WTC11 (cell line): ENCODE data around the gene NDUFS1. TPM values are rescaled to one million over a fixed set of nuclear protein-coding genes. Genes with fewer than 3 reads are reported as not detected.

Experiments
- ATAC-seq: fragments of 200-7000 bp; cut with Tn5 transposase; 2 replicates; pipeline ENCODE4 v1.10.0; 2021; ENCODE audit warnings: mild to moderate bottlenecking, moderate library complexity
- Bru-seq: library from RNA; stranded (reverse); fragments of 400-500 nt; gene quantifications from one replicate; lab custom pipeline; 2021; lab: Mats Ljungman, UMichigan
- CTCF ChIA-PET: fragments of 300-600 bp; sonication (Branson Sonifier 250); formaldehyde crosslinking; loops from one replicate; lab custom pipeline; 2021; ENCODE audit warnings: antibody characterized with exemption; lab: Charles Lee
- POLR2A ChIA-PET: fragments of 350-600 bp; sonication (Branson Sonifier 250); formaldehyde crosslinking; loops from one replicate; lab custom pipeline; 2021; ENCODE audit warnings: antibody characterized with exemption; lab: Charles Lee
- DNase-seq: peaks from one replicate; pipeline ENCODE4 v3.0.0; 2021; ENCODE audit warnings: low spot score
- H3K27ac Mint-ChIP-seq: 2 replicates; pipeline ENCODE4 v1.8.0; 2021; ENCODE audit warnings: mixed read lengths
- H3K27me3 Mint-ChIP-seq: 2 replicates; pipeline ENCODE4 v1.8.0; 2021; ENCODE audit warnings: low read depth, mild to moderate bottlenecking, moderate library complexity, mixed read lengths
- H3K36me3 Mint-ChIP-seq: 2 replicates; pipeline ENCODE4 v1.8.0; 2021; ENCODE audit warnings: mixed read lengths
- H3K4me1 Mint-ChIP-seq: 2 replicates; pipeline ENCODE4 v1.8.0; 2022; ENCODE audit warnings: mixed read lengths
- H3K4me3 Mint-ChIP-seq: 2 replicates; pipeline ENCODE4 v1.8.0; 2021; ENCODE audit warnings: mild to moderate bottlenecking, moderate library complexity, mixed read lengths
- H3K9me3 Mint-ChIP-seq: 2 replicates; pipeline ENCODE4 v1.8.0; 2021; ENCODE audit warnings: mixed read lengths
- ESRRA ChIP-seq: sonication (generic); formaldehyde crosslinking; IDR thresholded peaks from 2 replicates; pipeline ENCODE4 v1.8.1; 2022; ENCODE audit warnings: mild to moderate bottlenecking, missing genetic modification reagents, borderline replicate concordance
- FOXK1 ChIP-seq: sonication (generic); formaldehyde crosslinking; IDR thresholded peaks from 2 replicates; pipeline ENCODE4 v1.8.0; 2022; ENCODE audit warnings: mild to moderate bottlenecking, moderate library complexity, missing genetic modification reagents
- KAT7 ChIP-seq: sonication (generic); formaldehyde crosslinking; IDR thresholded peaks from 2 replicates; pipeline ENCODE4 v1.8.1; 2023; ENCODE audit warnings: missing genetic modification reagents, mild to moderate bottlenecking, borderline replicate concordance
- NR1H2 ChIP-seq: sonication (generic); formaldehyde crosslinking; IDR thresholded peaks from 2 replicates; pipeline ENCODE4 v1.9.0; 2021; ENCODE audit warnings: mild to moderate bottlenecking, moderate library complexity, missing genetic modification reagents
- NR2C2 ChIP-seq: sonication (generic); formaldehyde crosslinking; IDR thresholded peaks from 2 replicates; pipeline ENCODE4 v1.8.0; 2022; ENCODE audit warnings: mild to moderate bottlenecking, missing genetic modification reagents
- SMAD3 ChIP-seq: sonication (generic); formaldehyde crosslinking; IDR thresholded peaks from 2 replicates; pipeline ENCODE4 v1.8.0; 2022; ENCODE audit warnings: missing genetic modification reagents, mild to moderate bottlenecking, borderline replicate concordance
- SP1 ChIP-seq: sonication (generic); formaldehyde crosslinking; conservative IDR thresholded peaks from 2 replicates; pipeline ENCODE4 v1.8.1; 2022; ENCODE audit warnings: missing genetic modification reagents
- TEAD1 ChIP-seq: sonication (generic); formaldehyde crosslinking; IDR thresholded peaks from 2 replicates; pipeline ENCODE4 v1.8.0; 2022; ENCODE audit warnings: mild to moderate bottlenecking, missing genetic modification reagents
- long read RNA-seq, 3 experiments: library from RNA in 1 of 3; library from capped mRNA in 1 of 3; library from polyadenylated mRNA in 1 of 3; unstranded in 2 of 3; stranded (forward) in 1 of 3; transcript quantifications; one replicate each; pipeline ENCODE4 v2.0.0, GENCODE V29; 2021
- total RNA-seq: library from RNA; stranded (reverse); gene quantifications from 3 replicates; pipeline ENCODE4 v1.2.3, GENCODE V29; 2021
- TF ChIP-seq, protein P1 (sequence below): sonication (generic); formaldehyde crosslinking; IDR thresholded peaks from 2 replicates; pipeline ENCODE4 v1.8.1; 2022; ENCODE audit warnings: low read depth, missing genetic modification reagents, borderline replicate concordance
- TF ChIP-seq, protein P2 (sequence below): sonication (generic); formaldehyde crosslinking; conservative IDR thresholded peaks from 2 replicates; pipeline ENCODE4 v1.8.1; 2022; ENCODE audit warnings: mild to moderate bottlenecking, missing genetic modification reagents
- TF ChIP-seq, protein P3 (sequence below): sonication (generic); formaldehyde crosslinking; IDR thresholded peaks from 2 replicates; pipeline ENCODE4 v1.8.1; 2022; ENCODE audit warnings: mild to moderate bottlenecking, moderate library complexity, missing genetic modification reagents
- TF ChIP-seq, protein P4 (sequence below): sonication (generic); formaldehyde crosslinking; IDR thresholded peaks from 2 replicates; pipeline ENCODE4 v1.8.0; 2022; ENCODE audit warnings: mild to moderate bottlenecking, missing genetic modification reagents
- TF ChIP-seq, protein P5 (sequence below): sonication (generic); formaldehyde crosslinking; IDR thresholded peaks from 2 replicates; pipeline ENCODE4 v1.8.0; 2022; ENCODE audit warnings: missing genetic modification reagents
- TF ChIP-seq, protein P6 (sequence below): sonication (generic); formaldehyde crosslinking; IDR thresholded peaks from 2 replicates; pipeline ENCODE4 v1.8.1; 2023; ENCODE audit warnings: mild to moderate bottlenecking, missing genetic modification reagents, moderate library complexity
- TF ChIP-seq, protein P7 (sequence below): fragments of 250-450 bp; sonication (Bioruptor Pico); IDR thresholded peaks from 2 replicates; pipeline ENCODE4 v1.9.0; 2021; ENCODE audit warnings: mild to moderate bottlenecking
- TF ChIP-seq, protein P8 (sequence below): sonication (generic); formaldehyde crosslinking; IDR thresholded peaks from 2 replicates; pipeline ENCODE4 v1.8.0; 2023; ENCODE audit warnings: missing genetic modification reagents, mild to moderate bottlenecking, borderline replicate concordance
- TF ChIP-seq, protein P9 (sequence below): sonication (generic); formaldehyde crosslinking; IDR thresholded peaks from 2 replicates; pipeline ENCODE4 v1.8.1; 2022; ENCODE audit warnings: low read depth, mild to moderate bottlenecking, moderate library complexity, missing genetic modification reagents, borderline replicate concordance

NDUFS1 gene
- total RNA-seq, result 95.6 to 106 TPM (median 98.9 TPM) in 3 replicates
- Bru-seq, nascent RNA, result percentile 86 among the genes with signal in this experiment
- long read RNA-seq, experiment 1, full-length matches to known transcripts, result 250 of 310 reads
- long read RNA-seq, experiment 1, partial matches to known transcripts, result 32 of 310 reads
- long read RNA-seq, experiment 1, other reads (novel, unspliced or antisense), result 28 of 310 reads
- long read RNA-seq, experiment 2, full-length matches to known transcripts, result 37 of 99 reads
- long read RNA-seq, experiment 2, partial matches to known transcripts, result 27 of 99 reads
- long read RNA-seq, experiment 2, other reads (novel, unspliced or antisense), result 35 of 99 reads
- long read RNA-seq, experiment 3, full-length matches to known transcripts, result 155 of 202 reads
- long read RNA-seq, experiment 3, partial matches to known transcripts, result 31 of 202 reads
- long read RNA-seq, experiment 3, other reads (novel, unspliced or antisense), result 16 of 202 reads

DNA sequence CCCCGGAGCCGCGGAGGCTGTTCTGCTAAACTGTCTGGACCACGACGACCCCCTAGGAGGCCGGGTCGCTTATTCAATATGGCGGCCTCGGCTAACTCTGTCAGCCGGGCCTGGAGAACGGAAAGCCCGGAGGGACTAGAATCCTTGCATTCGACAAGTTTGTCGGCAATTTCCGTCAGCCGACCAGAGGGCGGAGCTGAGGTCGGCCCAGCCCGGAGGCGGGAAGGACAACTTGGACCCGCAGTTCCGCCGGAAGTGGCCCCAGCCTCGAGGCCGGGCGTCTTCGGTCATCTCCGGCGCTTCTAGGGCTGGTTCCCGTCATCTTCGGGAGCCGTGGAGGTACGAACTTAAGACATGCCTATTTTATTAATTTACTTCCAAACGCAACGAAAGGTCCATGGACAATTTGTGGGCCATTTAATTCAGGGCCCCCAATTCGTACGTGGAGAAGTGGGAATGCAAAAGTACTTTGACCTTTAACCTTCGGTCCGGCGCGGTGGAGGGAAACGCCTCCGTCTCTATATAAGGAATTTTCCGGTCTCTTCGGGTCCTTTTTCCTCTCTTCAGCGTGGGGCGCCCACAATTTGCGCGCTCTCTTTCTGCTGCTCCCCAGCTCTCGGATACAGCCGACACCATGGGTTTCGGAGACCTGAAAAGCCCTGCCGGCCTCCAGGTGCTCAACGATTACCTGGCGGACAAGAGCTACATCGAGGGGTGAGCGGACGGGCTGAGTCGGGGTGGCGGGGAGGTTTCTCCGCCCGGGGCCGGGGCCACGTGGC is at the start of gene NDUFS1, which contains the start of gene EEF1B2:
Gene NDUFS1 (minus strand): TSS at position 99 of the 779 bp plus-strand sequence. CDS start 5,766 bp downstream, outside the sequence.
Gene EEF1B2 (plus strand): TSS at position 550 of the 779 bp plus-strand sequence. CDS start 85 bp downstream, at position 635.
- DNase-seq (peak; percentile 98), ATAC-seq (peak; percentile 94)
- H3K27ac Mint-ChIP-seq, result peak within 1 kb of the TSS; percentile 98
- CTCF ChIA-PET, result interaction anchor here (0.5 to 1.9 kb wide), 4 partner anchors 115 to 233 kb away, joined by 3 to 6 read pairs (median 4); partner anchors contain the start of gene ZDBF2
- peaks cover 41% of the 10 kb centered on the region for H3K36me3 Mint-ChIP-seq
- H3K4me3 Mint-ChIP-seq, result peak within 1 kb of the TSS; percentile 98
- peaks cover 38% of the 10 kb centered on the region for H3K4me1 Mint-ChIP-seq
- POLR2A ChIA-PET, result interaction anchor here (0.5 to 1.0 kb wide), 6 partner anchors 61 to 116 kb away, joined by 3 to 4 read pairs (median 3); no protein-coding TSS in a partner anchor
- no peaks in the 10 kb centered on the region for H3K9me3 Mint-ChIP-seq
- no peaks in the 10 kb centered on the region for H3K27me3 Mint-ChIP-seq
- TF ChIP-seq, protein P1, sequence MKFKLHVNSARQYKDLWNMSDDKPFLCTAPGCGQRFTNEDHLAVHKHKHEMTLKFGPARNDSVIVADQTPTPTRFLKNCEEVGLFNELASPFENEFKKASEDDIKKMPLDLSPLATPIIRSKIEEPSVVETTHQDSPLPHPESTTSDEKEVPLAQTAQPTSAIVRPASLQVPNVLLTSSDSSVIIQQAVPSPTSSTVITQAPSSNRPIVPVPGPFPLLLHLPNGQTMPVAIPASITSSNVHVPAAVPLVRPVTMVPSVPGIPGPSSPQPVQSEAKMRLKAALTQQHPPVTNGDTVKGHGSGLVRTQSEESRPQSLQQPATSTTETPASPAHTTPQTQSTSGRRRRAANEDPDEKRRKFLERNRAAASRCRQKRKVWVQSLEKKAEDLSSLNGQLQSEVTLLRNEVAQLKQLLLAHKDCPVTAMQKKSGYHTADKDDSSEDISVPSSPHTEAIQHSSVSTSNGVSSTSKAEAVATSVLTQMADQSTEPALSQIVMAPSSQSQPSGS (CRISPR knock-in tag), result no peak
- TF ChIP-seq, protein P2, sequence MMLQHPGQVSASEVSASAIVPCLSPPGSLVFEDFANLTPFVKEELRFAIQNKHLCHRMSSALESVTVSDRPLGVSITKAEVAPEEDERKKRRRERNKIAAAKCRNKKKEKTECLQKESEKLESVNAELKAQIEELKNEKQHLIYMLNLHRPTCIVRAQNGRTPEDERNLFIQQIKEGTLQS (CRISPR knock-in tag), result no peak
- TF ChIP-seq SP1, result peak; percentile 56; the same call in 1 of the 2 replicates
- TF ChIP-seq, protein P3, sequence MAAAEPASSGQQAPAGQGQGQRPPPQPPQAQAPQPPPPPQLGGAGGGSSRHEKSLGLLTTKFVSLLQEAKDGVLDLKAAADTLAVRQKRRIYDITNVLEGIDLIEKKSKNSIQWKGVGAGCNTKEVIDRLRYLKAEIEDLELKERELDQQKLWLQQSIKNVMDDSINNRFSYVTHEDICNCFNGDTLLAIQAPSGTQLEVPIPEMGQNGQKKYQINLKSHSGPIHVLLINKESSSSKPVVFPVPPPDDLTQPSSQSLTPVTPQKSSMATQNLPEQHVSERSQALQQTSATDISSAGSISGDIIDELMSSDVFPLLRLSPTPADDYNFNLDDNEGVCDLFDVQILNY (CRISPR knock-in tag), result peak; percentile 94
- peak; percentile 79 for TF ChIP-seq FOXK1 (CRISPR knock-in tag)
- TF ChIP-seq, protein P4, sequence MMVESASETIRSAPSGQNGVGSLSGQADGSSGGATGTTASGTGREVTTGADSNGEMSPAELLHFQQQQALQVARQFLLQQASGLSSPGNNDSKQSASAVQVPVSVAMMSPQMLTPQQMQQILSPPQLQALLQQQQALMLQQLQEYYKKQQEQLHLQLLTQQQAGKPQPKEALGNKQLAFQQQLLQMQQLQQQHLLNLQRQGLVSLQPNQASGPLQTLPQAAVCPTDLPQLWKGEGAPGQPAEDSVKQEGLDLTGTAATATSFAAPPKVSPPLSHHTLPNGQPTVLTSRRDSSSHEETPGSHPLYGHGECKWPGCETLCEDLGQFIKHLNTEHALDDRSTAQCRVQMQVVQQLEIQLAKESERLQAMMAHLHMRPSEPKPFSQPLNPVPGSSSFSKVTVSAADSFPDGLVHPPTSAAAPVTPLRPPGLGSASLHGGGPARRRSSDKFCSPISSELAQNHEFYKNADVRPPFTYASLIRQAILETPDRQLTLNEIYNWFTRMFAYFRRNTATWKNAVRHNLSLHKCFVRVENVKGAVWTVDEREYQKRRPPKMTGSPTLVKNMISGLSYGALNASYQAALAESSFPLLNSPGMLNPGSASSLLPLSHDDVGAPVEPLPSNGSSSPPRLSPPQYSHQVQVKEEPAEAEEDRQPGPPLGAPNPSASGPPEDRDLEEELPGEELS (CRISPR knock-in tag), result 0 out of 2 replicates have a peak, but pooled peaks have one; percentile 25
- TF ChIP-seq TEAD1 (CRISPR knock-in tag), result peak; percentile 44; the same call in 1 of the 2 replicates
- TF ChIP-seq, protein P5, sequence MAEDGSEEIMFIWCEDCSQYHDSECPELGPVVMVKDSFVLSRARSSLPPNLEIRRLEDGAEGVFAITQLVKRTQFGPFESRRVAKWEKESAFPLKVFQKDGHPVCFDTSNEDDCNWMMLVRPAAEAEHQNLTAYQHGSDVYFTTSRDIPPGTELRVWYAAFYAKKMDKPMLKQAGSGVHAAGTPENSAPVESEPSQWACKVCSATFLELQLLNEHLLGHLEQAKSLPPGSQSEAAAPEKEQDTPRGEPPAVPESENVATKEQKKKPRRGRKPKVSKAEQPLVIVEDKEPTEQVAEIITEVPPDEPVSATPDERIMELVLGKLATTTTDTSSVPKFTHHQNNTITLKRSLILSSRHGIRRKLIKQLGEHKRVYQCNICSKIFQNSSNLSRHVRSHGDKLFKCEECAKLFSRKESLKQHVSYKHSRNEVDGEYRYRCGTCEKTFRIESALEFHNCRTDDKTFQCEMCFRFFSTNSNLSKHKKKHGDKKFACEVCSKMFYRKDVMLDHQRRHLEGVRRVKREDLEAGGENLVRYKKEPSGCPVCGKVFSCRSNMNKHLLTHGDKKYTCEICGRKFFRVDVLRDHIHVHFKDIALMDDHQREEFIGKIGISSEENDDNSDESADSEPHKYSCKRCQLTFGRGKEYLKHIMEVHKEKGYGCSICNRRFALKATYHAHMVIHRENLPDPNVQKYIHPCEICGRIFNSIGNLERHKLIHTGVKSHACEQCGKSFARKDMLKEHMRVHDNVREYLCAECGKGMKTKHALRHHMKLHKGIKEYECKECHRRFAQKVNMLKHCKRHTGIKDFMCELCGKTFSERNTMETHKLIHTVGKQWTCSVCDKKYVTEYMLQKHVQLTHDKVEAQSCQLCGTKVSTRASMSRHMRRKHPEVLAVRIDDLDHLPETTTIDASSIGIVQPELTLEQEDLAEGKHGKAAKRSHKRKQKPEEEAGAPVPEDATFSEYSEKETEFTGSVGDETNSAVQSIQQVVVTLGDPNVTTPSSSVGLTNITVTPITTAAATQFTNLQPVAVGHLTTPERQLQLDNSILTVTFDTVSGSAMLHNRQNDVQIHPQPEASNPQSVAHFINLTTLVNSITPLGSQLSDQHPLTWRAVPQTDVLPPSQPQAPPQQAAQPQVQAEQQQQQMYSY (CRISPR knock-in tag), result no peak
- 0 out of 2 replicates have a peak, but pooled peaks have one; percentile 83 for TF ChIP-seq KAT7 (CRISPR knock-in tag)
- TF ChIP-seq NR1H2, result no peak
- TF ChIP-seq, protein P6, sequence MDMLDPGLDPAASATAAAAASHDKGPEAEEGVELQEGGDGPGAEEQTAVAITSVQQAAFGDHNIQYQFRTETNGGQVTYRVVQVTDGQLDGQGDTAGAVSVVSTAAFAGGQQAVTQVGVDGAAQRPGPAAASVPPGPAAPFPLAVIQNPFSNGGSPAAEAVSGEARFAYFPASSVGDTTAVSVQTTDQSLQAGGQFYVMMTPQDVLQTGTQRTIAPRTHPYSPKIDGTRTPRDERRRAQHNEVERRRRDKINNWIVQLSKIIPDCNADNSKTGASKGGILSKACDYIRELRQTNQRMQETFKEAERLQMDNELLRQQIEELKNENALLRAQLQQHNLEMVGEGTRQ (CRISPR knock-in tag), result peak; percentile 56
- 0 out of 2 replicates have a peak, but pooled peaks have one; percentile 43 for TF ChIP-seq SMAD3 (CRISPR knock-in tag)
- TF ChIP-seq NR2C2 (CRISPR knock-in tag), result peak; percentile 82
- TF ChIP-seq, protein P7, sequence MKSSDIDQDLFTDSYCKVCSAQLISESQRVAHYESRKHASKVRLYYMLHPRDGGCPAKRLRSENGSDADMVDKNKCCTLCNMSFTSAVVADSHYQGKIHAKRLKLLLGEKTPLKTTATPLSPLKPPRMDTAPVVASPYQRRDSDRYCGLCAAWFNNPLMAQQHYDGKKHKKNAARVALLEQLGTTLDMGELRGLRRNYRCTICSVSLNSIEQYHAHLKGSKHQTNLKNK (CRISPR knock-in tag), result no peak
- TF ChIP-seq ESRRA (CRISPR knock-in tag), result 0 out of 2 replicates have a peak, but pooled peaks have one; percentile 32
- TF ChIP-seq, protein P8, sequence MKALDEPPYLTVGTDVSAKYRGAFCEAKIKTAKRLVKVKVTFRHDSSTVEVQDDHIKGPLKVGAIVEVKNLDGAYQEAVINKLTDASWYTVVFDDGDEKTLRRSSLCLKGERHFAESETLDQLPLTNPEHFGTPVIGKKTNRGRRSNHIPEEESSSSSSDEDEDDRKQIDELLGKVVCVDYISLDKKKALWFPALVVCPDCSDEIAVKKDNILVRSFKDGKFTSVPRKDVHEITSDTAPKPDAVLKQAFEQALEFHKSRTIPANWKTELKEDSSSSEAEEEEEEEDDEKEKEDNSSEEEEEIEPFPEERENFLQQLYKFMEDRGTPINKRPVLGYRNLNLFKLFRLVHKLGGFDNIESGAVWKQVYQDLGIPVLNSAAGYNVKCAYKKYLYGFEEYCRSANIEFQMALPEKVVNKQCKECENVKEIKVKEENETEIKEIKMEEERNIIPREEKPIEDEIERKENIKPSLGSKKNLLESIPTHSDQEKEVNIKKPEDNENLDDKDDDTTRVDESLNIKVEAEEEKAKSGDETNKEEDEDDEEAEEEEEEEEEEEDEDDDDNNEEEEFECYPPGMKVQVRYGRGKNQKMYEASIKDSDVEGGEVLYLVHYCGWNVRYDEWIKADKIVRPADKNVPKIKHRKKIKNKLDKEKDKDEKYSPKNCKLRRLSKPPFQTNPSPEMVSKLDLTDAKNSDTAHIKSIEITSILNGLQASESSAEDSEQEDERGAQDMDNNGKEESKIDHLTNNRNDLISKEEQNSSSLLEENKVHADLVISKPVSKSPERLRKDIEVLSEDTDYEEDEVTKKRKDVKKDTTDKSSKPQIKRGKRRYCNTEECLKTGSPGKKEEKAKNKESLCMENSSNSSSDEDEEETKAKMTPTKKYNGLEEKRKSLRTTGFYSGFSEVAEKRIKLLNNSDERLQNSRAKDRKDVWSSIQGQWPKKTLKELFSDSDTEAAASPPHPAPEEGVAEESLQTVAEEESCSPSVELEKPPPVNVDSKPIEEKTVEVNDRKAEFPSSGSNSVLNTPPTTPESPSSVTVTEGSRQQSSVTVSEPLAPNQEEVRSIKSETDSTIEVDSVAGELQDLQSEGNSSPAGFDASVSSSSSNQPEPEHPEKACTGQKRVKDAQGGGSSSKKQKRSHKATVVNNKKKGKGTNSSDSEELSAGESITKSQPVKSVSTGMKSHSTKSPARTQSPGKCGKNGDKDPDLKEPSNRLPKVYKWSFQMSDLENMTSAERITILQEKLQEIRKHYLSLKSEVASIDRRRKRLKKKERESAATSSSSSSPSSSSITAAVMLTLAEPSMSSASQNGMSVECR, result 0 out of 2 replicates have a peak, but pooled peaks have one; percentile 10
- TF ChIP-seq, protein P9, sequence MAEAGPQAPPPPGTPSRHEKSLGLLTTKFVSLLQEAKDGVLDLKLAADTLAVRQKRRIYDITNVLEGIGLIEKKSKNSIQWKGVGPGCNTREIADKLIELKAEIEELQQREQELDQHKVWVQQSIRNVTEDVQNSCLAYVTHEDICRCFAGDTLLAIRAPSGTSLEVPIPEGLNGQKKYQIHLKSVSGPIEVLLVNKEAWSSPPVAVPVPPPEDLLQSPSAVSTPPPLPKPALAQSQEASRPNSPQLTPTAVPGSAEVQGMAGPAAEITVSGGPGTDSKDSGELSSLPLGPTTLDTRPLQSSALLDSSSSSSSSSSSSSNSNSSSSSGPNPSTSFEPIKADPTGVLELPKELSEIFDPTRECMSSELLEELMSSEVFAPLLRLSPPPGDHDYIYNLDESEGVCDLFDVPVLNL (CRISPR knock-in tag), result no peak
